ENCODE data around the gene PSME1.

- TF ChIP-seq CTCF (IDR thresholded peaks at IDR 0.05; ENCODE audit: poor library complexity, severe bottlenecking) (no peak), EP300 (conservative IDR thresholded peaks at IDR 0.05; ENCODE audit: poor library complexity, severe bottlenecking) (no peak), EZH2 (IDR thresholded peaks at IDR 0.05; ENCODE audit: borderline replicate concordance, insufficient read depth, low read length, poor library complexity, severe bottlenecking) (no peak), SMC3 (conservative IDR thresholded peaks at IDR 0.05; ENCODE audit: poor library complexity) (no peak), TAF1 (IDR thresholded peaks at IDR 0.05; ENCODE audit: low read depth) (no peak), REST (IDR thresholded peaks at IDR 0.05; ENCODE audit: borderline replicate concordance) (no peak), RAD21 (conservative IDR thresholded peaks at IDR 0.05) (no peak)
These were observed 3.8 kb upstream of the PSME1 start for GRCh38 chr14:24132061-24132685.

Data from neural cell (in vitro differentiated cells).